HUES64 (cell line): ENCODE data around the gene CFTR.

Experiments used
- H3K27ac ChIP-seq: 2 replicates; pipeline ENCODE4 v1.7.0; 2013; ENCODE audit warnings: low read depth, low read length, inconsistent platforms
- H3K27me3 ChIP-seq: 2 replicates; pipeline ENCODE4 v1.6.1; 2013; ENCODE audit warnings: mild to moderate bottlenecking, low read length; ENCODE audit not compliant: insufficient read depth
- H3K36me3 ChIP-seq: 2 replicates; pipeline ENCODE4 v1.6.1; 2013; ENCODE audit warnings: mild to moderate bottlenecking, low read length; ENCODE audit not compliant: insufficient read depth
- H3K4me1 ChIP-seq: 2 replicates; pipeline ENCODE4 v1.6.1; 2013; ENCODE audit warnings: mild to moderate bottlenecking, low read length, moderate library complexity; ENCODE audit not compliant: insufficient read depth
- H3K4me3 ChIP-seq: 2 replicates; pipeline ENCODE4 v1.5.1; 2013; ENCODE audit warnings: mild to moderate bottlenecking, low read length, moderate library complexity
- H3K9ac ChIP-seq: 2 replicates; pipeline ENCODE4 v1.6.1; 2013; ENCODE audit warnings: mild to moderate bottlenecking, low read depth, low read length
- H3K9me3 ChIP-seq: 2 replicates; pipeline ENCODE4 v1.6.1; 2013; ENCODE audit warnings: low read depth, low read length; ENCODE audit not compliant: insufficient read depth
- WGBS: fragments of 150-250, 120-280 bp; methylation state at CpG from one replicate; pipeline ENCODE4 v1.1.7; 2013; ENCODE audit warnings: missing lambda C conversion rate; 5-methylcytosine and 5-hydroxymethylcytosine counted together

The CFTR gene

DNA sequence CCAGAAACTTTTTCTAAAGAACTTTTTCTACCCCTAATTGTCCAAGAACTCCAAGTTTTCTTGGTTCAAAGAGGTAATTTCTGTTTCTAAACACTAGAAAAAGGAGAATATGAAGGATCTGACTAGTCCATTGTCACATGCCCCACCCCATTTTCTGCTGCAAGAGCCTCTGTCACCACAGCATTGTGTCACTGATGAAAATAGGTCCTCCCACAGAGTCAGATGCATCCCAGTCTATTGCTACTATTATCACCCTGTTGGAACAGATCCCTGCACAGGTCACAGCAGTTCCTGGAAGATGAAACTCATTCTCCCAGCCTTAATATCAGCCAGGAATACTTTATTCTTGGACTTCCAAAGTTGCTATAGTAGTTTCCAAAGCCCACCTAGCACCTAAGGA, 7.5 kb upstream of the CFTR start:
- Histone ChIP-seq H3K4me1 (no peaks in the 10 kb centered on the region), H3K9ac (no peak overlapping the region), H3K4me3 (no peak overlapping the region), H3K9me3 (no peaks in the 10 kb centered on the region), H3K27me3 (peaks cover 6% of the 10 kb centered on the region; the same call in 1 of the 2 replicates), H3K36me3 (no peaks in the 10 kb centered on the region), H3K27ac (no peak overlapping the region)

DNA sequence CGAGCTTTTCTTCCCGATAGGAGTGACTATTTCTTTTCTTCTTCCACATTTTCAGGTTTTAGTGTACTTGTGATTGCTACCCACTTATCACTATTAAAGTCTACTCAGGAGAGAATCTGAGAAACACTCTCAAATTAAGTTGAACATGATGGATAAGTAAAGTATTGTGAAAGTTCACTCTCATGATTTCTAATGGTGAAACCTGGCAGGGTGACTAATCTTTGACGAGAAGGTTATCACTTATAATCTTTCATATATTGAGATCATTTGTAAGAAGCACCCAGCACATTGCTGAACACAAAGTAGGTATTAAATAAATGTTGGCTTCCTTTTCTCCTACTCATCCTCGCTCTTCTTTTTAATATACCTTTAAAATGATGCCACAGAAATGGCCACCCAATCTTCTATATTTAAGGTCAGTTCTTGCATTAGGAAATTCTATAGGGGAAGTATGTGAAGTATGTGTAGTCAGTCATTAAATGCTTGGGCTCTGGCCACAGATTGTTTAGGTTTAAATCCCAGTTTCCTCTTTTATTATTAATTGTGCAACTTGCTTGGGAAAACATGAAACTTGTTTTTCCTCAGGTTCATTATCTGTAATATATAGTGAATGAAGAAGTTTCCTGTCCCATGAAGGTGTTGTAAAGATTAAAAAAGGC, 3.1 kb upstream of the CFTR start:
- 95% methylated on average over 2 of the region's 4 CpGs for WGBS
- Histone ChIP-seq H3K27ac (no peak overlapping the region), H3K4me3 (no peak overlapping the region), H3K4me1 (peaks cover 9% of the 10 kb centered on the region; the same call in 1 of the 2 replicates), H3K9me3 (no peaks in the 10 kb centered on the region), H3K9ac (no peak overlapping the region), H3K36me3 (no peaks in the 10 kb centered on the region), H3K27me3 (peaks cover 46% of the 10 kb centered on the region)

DNA sequence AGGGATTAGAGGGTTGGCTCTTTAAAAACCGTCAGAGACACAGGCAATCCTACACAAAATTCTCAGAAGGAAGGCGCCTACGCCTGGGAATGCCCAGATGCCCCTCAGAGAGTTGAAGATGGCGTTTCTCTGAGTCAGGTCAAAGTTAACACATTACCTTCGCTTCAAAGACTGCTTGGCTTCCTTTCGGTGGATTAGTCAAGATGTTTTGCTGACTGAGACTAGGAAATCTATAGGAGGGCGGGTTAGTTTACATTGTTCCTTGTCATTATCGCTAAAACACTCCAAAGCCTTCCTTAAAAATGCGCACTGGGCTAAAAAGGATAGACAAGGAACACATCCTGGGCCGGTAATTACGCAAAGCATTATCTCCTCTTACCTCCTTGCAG, 995 bp upstream of the CFTR start:
- peaks cover 46% of the 10 kb centered on the region for H3K27me3 ChIP-seq
- WGBS: 11% methylated on average over 11 of the region's 11 CpGs

DNA sequence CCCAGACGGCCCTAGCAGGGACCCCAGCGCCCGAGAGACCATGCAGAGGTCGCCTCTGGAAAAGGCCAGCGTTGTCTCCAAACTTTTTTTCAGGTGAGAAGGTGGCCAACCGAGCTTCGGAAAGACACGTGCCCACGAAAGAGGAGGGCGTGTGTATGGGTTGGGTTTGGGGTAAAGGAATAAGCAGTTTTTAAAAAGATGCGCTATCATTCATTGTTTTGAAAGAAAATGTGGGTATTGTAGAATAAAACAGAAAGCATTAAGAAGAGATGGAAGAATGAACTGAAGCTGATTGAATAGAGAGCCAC, 184 bp downstream of the CFTR start:
- Histone ChIP-seq H3K27me3 (peaks cover 46% of the 10 kb centered on the region), H3K9ac (0 out of 2 replicates have a peak overlapping the region, but pooled peaks have one; percentile 67), H3K4me3 (peak overlapping the region; percentile 69), H3K27ac (no peak overlapping the region), H3K4me1 (peaks cover 12% of the 10 kb centered on the region), H3K36me3 (no peaks in the 10 kb centered on the region), H3K9me3 (no peaks in the 10 kb centered on the region)
- WGBS: 12% methylated on average over 11 of the region's 11 CpGs

More for the DNA sequence above, 995 bp upstream of the CFTR start:
- Histone ChIP-seq H3K27ac (no peak overlapping the region), H3K4me3 (peak overlapping the region; percentile 69), H3K36me3 (no peaks in the 10 kb centered on the region), H3K4me1 (peaks cover 9% of the 10 kb centered on the region; the same call in 1 of the 2 replicates), H3K9ac (peak overlapping the region; percentile 67; the same call in 1 of the 2 replicates), H3K9me3 (no peaks in the 10 kb centered on the region)

DNA sequence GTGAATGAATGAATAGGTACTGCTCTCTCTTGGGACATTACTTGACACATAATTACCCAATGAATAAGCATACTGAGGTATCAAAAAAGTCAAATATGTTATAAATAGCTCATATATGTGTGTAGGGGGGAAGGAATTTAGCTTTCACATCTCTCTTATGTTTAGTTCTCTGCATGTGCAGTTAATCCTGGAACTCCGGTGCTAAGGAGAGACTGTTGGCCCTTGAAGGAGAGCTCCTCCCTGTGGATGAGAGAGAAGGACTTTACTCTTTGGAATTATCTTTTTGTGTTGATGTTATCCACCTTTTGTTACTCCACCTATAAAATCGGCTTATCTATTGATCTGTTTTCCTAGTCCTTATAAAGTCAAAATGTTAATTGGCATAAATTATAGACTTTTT, 1.2 kb downstream of the CFTR start:
- Histone ChIP-seq H3K27me3 (peaks cover 46% of the 10 kb centered on the region), H3K36me3 (no peaks in the 10 kb centered on the region), H3K4me1 (peaks cover 22% of the 10 kb centered on the region), H3K9ac (no peak overlapping the region), H3K9me3 (no peaks in the 10 kb centered on the region), H3K4me3 (no peak overlapping the region), H3K27ac (no peak overlapping the region)
- WGBS: 67% methylated on average over 1 of the region's 2 CpGs

DNA sequence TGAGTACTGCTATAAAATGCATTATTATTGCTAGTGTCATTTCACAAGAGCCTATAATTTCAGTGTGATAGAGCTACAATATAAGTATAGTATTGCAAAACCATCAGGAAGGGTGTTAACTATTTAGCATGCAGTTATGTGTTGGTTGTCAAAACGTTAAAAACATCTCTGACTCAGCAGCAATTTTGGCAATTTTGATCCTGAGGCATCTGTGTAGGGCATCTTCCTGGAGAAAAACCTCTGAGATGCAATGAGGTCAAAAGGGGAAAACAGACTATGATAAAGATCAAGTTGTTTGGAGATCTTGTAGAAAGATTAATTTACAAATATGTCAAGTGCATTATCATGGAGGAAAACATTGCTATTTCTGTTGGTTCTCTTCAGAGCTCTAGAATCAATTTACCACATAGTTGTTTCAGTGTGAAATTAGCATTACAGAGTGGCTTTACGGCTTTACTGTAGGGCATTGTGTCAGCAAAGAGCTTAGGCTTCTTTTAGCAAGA, 5.3 kb downstream of the CFTR start:
- Histone ChIP-seq H3K36me3 (no peaks in the 10 kb centered on the region), H3K27me3 (peaks cover 12% of the 10 kb centered on the region), H3K9ac (no peak overlapping the region), H3K4me3 (no peak overlapping the region), H3K27ac (peak overlapping the region; percentile 58; the same call in 1 of the 2 replicates), H3K9me3 (no peaks in the 10 kb centered on the region), H3K4me1 (peaks cover 19% of the 10 kb centered on the region)
- 20% methylated on average over 2 of the region's 2 CpGs for WGBS

DNA sequence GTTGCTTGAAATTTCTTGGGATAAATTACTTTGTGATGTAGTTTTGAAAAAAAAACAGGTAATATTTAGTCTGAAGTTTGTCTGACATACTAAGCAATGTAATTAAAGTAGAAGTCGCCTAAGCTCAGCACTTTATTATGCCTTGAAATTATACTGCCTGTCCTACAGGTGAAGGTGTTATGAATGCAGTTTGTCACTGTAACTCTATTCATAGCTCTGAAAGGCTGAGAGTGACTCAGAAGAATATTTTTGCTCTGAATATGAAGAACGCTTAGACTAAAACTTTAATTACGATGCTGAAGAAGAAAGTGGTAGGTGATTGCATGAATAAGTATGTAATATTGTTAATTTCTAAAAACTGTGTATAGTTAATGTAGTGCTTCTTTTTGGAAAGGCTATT, 9.2 kb downstream of the CFTR start:
- no peaks in the 10 kb centered on the region for H3K9me3 ChIP-seq
- H3K4me3 ChIP-seq: no peak overlapping the region
- no peak overlapping the region for H3K27ac ChIP-seq
- H3K27me3 ChIP-seq: no peaks in the 10 kb centered on the region
- H3K4me1 ChIP-seq: peaks cover 15% of the 10 kb centered on the region
- no peaks in the 10 kb centered on the region for H3K36me3 ChIP-seq
- WGBS: 95% methylated on average over 3 of the region's 3 CpGs
- no peak overlapping the region for H3K9ac ChIP-seq

DNA sequence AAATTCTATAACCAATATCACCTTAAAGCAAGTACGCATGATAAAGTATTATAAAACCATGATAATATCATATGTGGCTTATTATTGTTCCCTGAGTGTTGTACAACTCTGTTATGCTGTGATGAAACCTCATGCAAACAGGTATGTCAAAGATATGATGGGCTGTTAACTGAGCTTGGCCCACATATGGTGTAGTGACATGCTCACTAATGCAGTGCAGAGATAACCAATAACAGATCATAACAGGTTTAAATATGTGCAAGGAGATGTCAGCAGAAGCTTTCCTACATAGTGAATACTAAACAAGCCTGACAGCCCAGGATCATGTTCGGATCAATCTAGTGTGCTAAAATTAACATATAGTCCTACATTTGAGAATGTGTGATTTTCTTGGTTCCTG, 9.6 kb downstream of the CFTR start:
- Histone ChIP-seq H3K9me3 (no peaks in the 10 kb centered on the region), H3K36me3 (no peaks in the 10 kb centered on the region), H3K27me3 (no peaks in the 10 kb centered on the region), H3K9ac (no peak overlapping the region), H3K4me1 (peaks cover 15% of the 10 kb centered on the region), H3K27ac (no peak overlapping the region), H3K4me3 (no peak overlapping the region)
- no CpG with 5 or more reads among the region's 2 CpGs for WGBS

DNA sequence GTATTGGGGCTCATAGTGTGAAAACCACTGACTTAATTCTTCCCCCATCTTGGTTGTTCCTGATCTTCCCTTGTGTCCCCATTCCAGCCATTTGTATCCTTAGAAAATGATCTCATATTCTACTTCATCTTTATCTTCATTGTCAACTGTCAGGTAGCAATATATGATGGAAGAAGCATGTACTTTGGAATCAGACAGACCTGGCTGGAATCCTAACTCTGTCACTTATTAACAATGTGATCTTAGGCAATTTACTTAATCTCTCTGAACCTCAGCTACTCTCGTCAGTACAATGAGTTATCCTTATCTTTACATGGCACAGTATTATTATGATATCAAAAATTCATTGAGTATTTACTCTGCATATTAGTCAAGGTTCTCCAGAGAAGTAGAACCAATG, 10.1 kb downstream of the CFTR start:
- no peaks in the 10 kb centered on the region for H3K27me3 ChIP-seq
- H3K9ac ChIP-seq: no peak overlapping the region
- WGBS: no CpG with 5 or more reads among the region's 1 CpG
- peaks cover 13% of the 10 kb centered on the region for H3K4me1 ChIP-seq
- H3K4me3 ChIP-seq: no peak overlapping the region
- no peaks in the 10 kb centered on the region for H3K9me3 ChIP-seq
- no peaks in the 10 kb centered on the region for H3K36me3 ChIP-seq
- no peak overlapping the region for H3K27ac ChIP-seq

DNA sequence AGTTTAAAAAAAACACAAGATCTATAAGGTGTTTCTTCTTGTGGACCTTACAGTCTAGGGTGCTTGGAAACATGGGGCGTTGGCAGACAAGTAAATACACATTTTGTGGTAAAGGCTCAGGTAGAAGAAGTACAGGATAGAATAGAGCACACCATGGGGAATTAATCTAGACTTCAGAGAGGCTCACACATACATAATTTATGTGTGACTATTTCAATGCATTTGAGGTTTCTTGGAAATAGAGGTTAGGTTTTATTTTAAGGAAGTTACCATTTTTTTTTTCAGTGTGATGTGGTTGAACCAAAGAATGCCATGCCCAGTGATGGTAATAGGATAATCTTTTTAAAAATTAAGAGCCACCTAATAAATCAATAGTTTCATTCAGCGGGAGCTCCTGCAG, 12.8 kb downstream of the CFTR start:
- H3K9me3 ChIP-seq: no peaks in the 10 kb centered on the region
- 81% methylated on average over 1 of the region's 2 CpGs for WGBS
- no peak overlapping the region for H3K27ac ChIP-seq
- no peaks in the 10 kb centered on the region for H3K4me1 ChIP-seq
- H3K36me3 ChIP-seq: no peaks in the 10 kb centered on the region
- no peaks in the 10 kb centered on the region for H3K27me3 ChIP-seq
- no peak overlapping the region for H3K4me3 ChIP-seq
- H3K9ac ChIP-seq: no peak overlapping the region

DNA sequence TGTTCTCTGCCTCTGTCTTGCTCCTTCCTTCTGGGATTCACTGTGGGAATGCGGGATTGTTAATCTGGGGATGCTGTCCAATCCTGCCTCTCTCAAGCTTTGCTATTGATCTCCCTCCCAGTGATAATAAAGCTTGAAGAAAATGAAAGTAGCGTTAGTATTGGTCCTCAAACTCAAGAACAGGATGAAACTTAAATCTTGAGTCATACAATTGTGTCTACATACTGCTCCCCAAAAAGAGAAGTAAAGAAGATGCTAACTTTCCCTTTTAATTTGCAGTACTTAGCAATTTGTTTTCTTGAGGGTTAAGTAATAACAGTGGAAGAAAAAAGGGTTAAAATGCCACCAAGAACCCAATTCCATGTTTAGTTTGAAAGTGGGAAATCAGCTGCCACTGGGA, 13.6 kb downstream of the CFTR start:
- WGBS: 100% methylated on average over 1 of the region's 2 CpGs
- H3K4me1 ChIP-seq: no peaks in the 10 kb centered on the region
- no peaks in the 10 kb centered on the region for H3K9me3 ChIP-seq
- H3K9ac ChIP-seq: no peak overlapping the region
- H3K4me3 ChIP-seq: no peak overlapping the region
- H3K36me3 ChIP-seq: no peaks in the 10 kb centered on the region
- H3K27ac ChIP-seq: no peak overlapping the region
- no peaks in the 10 kb centered on the region for H3K27me3 ChIP-seq

DNA sequence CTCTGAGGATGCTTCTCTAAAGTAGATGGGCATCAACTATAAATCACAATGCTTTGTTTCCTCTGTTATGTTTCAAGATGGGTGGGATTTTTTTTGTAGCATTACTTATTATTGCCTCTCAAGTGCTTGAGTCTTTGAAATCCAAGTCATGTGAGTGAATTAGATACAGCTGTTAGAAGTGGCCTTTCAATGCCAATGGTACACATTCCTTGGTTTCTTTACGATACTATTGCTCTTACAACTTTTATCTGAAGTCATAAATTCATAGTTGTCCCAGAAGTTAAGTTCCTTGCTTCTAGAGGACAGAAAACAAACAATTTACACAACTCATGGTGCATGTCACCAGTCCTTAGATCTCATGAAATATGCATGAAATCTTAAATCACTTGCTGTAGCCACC, 15.5 kb downstream of the CFTR start:
- Histone ChIP-seq H3K9ac (no peak overlapping the region), H3K4me1 (no peaks in the 10 kb centered on the region), H3K27ac (no peak overlapping the region), H3K27me3 (no peaks in the 10 kb centered on the region), H3K9me3 (no peaks in the 10 kb centered on the region), H3K36me3 (no peaks in the 10 kb centered on the region), H3K4me3 (no peak overlapping the region)
- 100% methylated on average over 1 of the region's 1 CpG for WGBS
